PC-9 (cell line): Measurements from ENCODE around the gene RRBP1.

ENCODE experiments used
- EZH2 ChIP-seq: fragments of 200-600 bp; sonication (generic); IDR thresholded peaks from 2 replicates; pipeline ENCODE4 v1.8.0; 2017; ENCODE audit warnings: antibody characterized with exemption, low read depth
- TF ChIP-seq, protein P1 (sequence below): fragments of 200-600 bp; sonication (generic); conservative IDR thresholded peaks from 2 replicates; pipeline ENCODE4 v1.6.1; 2017; ENCODE audit warnings: mixed run types, antibody characterized with exemption, mild to moderate bottlenecking, moderate library complexity

DNA sequence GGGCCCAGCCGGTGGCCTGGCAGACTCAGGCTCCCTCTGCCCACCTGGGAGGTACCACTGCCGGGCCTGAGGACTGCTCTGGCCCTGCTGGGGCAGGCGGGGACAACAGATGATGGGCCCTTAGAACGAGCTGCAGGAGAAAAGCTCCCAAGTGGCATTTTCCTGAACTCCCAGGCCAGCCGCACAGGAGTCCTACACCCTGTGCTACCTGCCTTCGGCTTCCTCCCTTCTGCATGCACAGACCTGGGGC lies 70.8 kb downstream of the RRBP1 start:
- TF ChIP-seq, protein P1, sequence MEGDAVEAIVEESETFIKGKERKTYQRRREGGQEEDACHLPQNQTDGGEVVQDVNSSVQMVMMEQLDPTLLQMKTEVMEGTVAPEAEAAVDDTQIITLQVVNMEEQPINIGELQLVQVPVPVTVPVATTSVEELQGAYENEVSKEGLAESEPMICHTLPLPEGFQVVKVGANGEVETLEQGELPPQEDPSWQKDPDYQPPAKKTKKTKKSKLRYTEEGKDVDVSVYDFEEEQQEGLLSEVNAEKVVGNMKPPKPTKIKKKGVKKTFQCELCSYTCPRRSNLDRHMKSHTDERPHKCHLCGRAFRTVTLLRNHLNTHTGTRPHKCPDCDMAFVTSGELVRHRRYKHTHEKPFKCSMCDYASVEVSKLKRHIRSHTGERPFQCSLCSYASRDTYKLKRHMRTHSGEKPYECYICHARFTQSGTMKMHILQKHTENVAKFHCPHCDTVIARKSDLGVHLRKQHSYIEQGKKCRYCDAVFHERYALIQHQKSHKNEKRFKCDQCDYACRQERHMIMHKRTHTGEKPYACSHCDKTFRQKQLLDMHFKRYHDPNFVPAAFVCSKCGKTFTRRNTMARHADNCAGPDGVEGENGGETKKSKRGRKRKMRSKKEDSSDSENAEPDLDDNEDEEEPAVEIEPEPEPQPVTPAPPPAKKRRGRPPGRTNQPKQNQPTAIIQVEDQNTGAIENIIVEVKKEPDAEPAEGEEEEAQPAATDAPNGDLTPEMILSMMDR: no peak
- TF ChIP-seq EZH2: no peak
